ENCODE measurements around the gene SLC35E2B.
"Not testable (repeated sequence)": the region's sequence is repeated elsewhere in the genome, so short reads cannot be mapped to it uniquely, and the experiment has no call there.

Gene SLC35E2B

GRCh38 chr1:1692714-1693647, at the start of gene SLC35E2B:
SLC35E2B (minus strand) TSS chr1:1692795; CDS start chr1:1676699, 16,096 bp downstream.
- peak; percentile 92 for DNase-seq

- DNase-seq: not testable (repeated sequence)
These were observed 48.4 kb upstream of the SLC35E2B start for GRCh38 chr1:1741013-1741412.

GRCh38 chr1:1738799-1739337, 46.3 kb upstream of the SLC35E2B start:
- DNase-seq: not testable (repeated sequence)

- not testable (repeated sequence) for DNase-seq
These were observed 45.3 kb upstream of the SLC35E2B start for GRCh38 chr1:1737675-1738590.

GRCh38 chr1:1732381-1732780, 39.8 kb upstream of the SLC35E2B start:
- no peak for DNase-seq

GRCh38 chr1:1730870-1731269, 38.3 kb upstream of the SLC35E2B start:
- DNase-seq: no peak

GRCh38 chr1:1730230-1730629, 37.6 kb upstream of the SLC35E2B start:
- DNase-seq: not testable (repeated sequence)

- not testable (repeated sequence) for DNase-seq
These were observed 36.7 kb upstream of the SLC35E2B start for GRCh38 chr1:1729116-1729816.

- peak; percentile 79 for DNase-seq
These were observed 35.9 kb upstream of the SLC35E2B start for GRCh38 chr1:1728308-1729005.

- not testable (repeated sequence) for DNase-seq
These were observed 34.6 kb upstream of the SLC35E2B start for GRCh38 chr1:1727131-1727651.

GRCh38 chr1:1726088-1726487, 33.5 kb upstream of the SLC35E2B start:
- not testable (repeated sequence) for DNase-seq

GRCh38 chr1:1724035-1724864, 31.7 kb upstream of the SLC35E2B start, which contains the start of gene CDK11A:
CDK11A (minus strand) TSS chr1:1724357; CDS start chr1:1722818, 1,539 bp downstream.
- DNase-seq: peak; percentile 99

GRCh38 chr1:1721201-1721600, 28.6 kb upstream of the SLC35E2B start:
- DNase-seq: no peak

GRCh38 chr1:1715109-1715883, 22.7 kb upstream of the SLC35E2B start:
- DNase-seq: peak; percentile 85

- DNase-seq: not testable (repeated sequence)
These were observed 15.3 kb upstream of the SLC35E2B start for GRCh38 chr1:1707897-1708296.

GRCh38 chr1:1707241-1707640, 14.6 kb upstream of the SLC35E2B start:
- DNase-seq: not testable (repeated sequence)

- DNase-seq: not testable (repeated sequence)
These were observed 13.0 kb upstream of the SLC35E2B start for GRCh38 chr1:1705623-1706022.

- not testable (repeated sequence) for DNase-seq
These were observed 11.8 kb upstream of the SLC35E2B start for GRCh38 chr1:1704284-1704957.

GRCh38 chr1:1703796-1704195, 11.2 kb upstream of the SLC35E2B start:
- DNase-seq: no peak
